Progenitor cell of endocrine pancreas (in vitro differentiated cells): ENCODE data around the gene CARS2. TPM values are rescaled to one million over a fixed set of nuclear protein-coding genes. Genes with fewer than 3 reads are reported as not detected.

Experiments
- DNase-seq: peaks from one replicate; pipeline ENCODE4 v3.0.0; 2021; ENCODE audit warnings: low spot score; ENCODE audit not compliant: unreplicated experiment
- H3K27ac Mint-ChIP-seq: 2 replicates; pipeline ENCODE4 v1.8.0; 2021; ENCODE audit warnings: mild to moderate bottlenecking, moderate library complexity, mixed read lengths
- H3K27me3 Mint-ChIP-seq: 2 replicates; pipeline ENCODE4 v1.8.0; 2021; ENCODE audit warnings: mixed read lengths
- H3K36me3 Mint-ChIP-seq: 2 replicates; pipeline ENCODE4 v1.8.0; 2022; ENCODE audit warnings: mixed read lengths; ENCODE audit not compliant: insufficient read depth
- H3K4me1 Mint-ChIP-seq: 2 replicates; pipeline ENCODE4 v1.8.0; 2021; ENCODE audit warnings: low read depth, mixed read lengths
- H3K4me3 Mint-ChIP-seq: 2 replicates; pipeline ENCODE4 v1.8.0; 2021; ENCODE audit warnings: low read depth, mild to moderate bottlenecking, moderate library complexity, mixed read lengths
- H3K9me3 Mint-ChIP-seq: 2 replicates; pipeline ENCODE4 v1.8.0; 2021; ENCODE audit warnings: low read depth, mixed read lengths
- CTCF ChIP-seq: fragments of 200-600 bp; sonication (generic); IDR thresholded peaks from one replicate; pipeline ENCODE4 v1.5.0; 2021; ENCODE audit warnings: antibody characterized with exemption, mild to moderate bottlenecking; ENCODE audit not compliant: unreplicated experiment
- total RNA-seq: library from RNA; stranded (reverse); gene quantifications from 2 replicates; pipeline ENCODE4 v1.2.1, GENCODE V29; 2021

CARS2 gene
- total RNA-seq, 1 donor from 2014 or later, result 90.4 TPM

- H3K36me3 Mint-ChIP-seq, result peaks cover 9% of the 10 kb centered on the region
- no peaks in the 10 kb centered on the region for H3K9me3 Mint-ChIP-seq
Observed at GRCh38 chr13:110647365-110647737, 58.6 kb downstream of the CARS2 start.

GRCh38 chr13:110646442-110647364 lies 59.2 kb downstream of the CARS2 start:
- H3K9me3 Mint-ChIP-seq, result no peaks in the 10 kb centered on the region
- no peak for DNase-seq
- H3K27me3 Mint-ChIP-seq, result no peaks in the 10 kb centered on the region
- no peak for TF ChIP-seq CTCF
- H3K4me1 Mint-ChIP-seq, result no peaks in the 10 kb centered on the region
- peaks cover 9% of the 10 kb centered on the region for H3K36me3 Mint-ChIP-seq
- no peak overlapping the region for H3K27ac Mint-ChIP-seq
- H3K4me3 Mint-ChIP-seq, result no peak overlapping the region

More at GRCh38 chr13:110647365-110647737, 58.6 kb downstream of the CARS2 start:
- TF ChIP-seq CTCF, result no peak
- H3K27me3 Mint-ChIP-seq, result no peaks in the 10 kb centered on the region
- no peak overlapping the region for H3K4me3 Mint-ChIP-seq
- no peak for DNase-seq
- no peak overlapping the region for H3K27ac Mint-ChIP-seq
- no peaks in the 10 kb centered on the region for H3K4me1 Mint-ChIP-seq

- Mint-ChIP-seq H3K4me3 (no peak overlapping the region), H3K9me3 (no peaks in the 10 kb centered on the region), H3K27ac (no peak overlapping the region), H3K36me3 (peaks cover 11% of the 10 kb centered on the region), H3K27me3 (no peaks in the 10 kb centered on the region), H3K4me1 (no peaks in the 10 kb centered on the region)
- no peak for DNase-seq
- TF ChIP-seq CTCF, result no peak
Observed at GRCh38 chr13:110645750-110646149, 60.2 kb downstream of the CARS2 start.

- no peak overlapping the region for H3K27ac Mint-ChIP-seq
- peak; percentile 41 for DNase-seq
- TF ChIP-seq CTCF, result peak; percentile 58
- H3K4me3 Mint-ChIP-seq, result no peak overlapping the region
- H3K9me3 Mint-ChIP-seq, result no peaks in the 10 kb centered on the region
- no peaks in the 10 kb centered on the region for H3K4me1 Mint-ChIP-seq
- peaks cover 16% of the 10 kb centered on the region for H3K36me3 Mint-ChIP-seq
- no peaks in the 10 kb centered on the region for H3K27me3 Mint-ChIP-seq
Observed at GRCh38 chr13:110644892-110645521, 60.9 kb downstream of the CARS2 start.

GRCh38 chr13:110643768-110644421 lies 62.0 kb downstream of the CARS2 start:
- Mint-ChIP-seq H3K27ac (no peak overlapping the region), H3K4me1 (peaks cover 3% of the 10 kb centered on the region), H3K4me3 (no peak overlapping the region), H3K36me3 (peaks cover 19% of the 10 kb centered on the region), H3K27me3 (no peaks in the 10 kb centered on the region), H3K9me3 (no peaks in the 10 kb centered on the region)
- DNase-seq, result no peak
- no peak for TF ChIP-seq CTCF
